NCI-H128 (cell line): ENCODE measurements around the gene CCR2.
"Not testable (repeated sequence)": the region's sequence is repeated elsewhere in the genome, so short reads cannot be mapped to it uniquely, and the experiment has no call there.

ENCODE experiments used
- DNase-seq: peaks from one replicate; lab custom pipeline; 2025; ENCODE audit not compliant: unreplicated experiment; lab: John Stamatoyannopoulos, UW

CCR2 gene

GRCh38 chr3:46353647-46354410 is at the start of gene CCR2:
TSS of gene CCR2 (plus strand) at chr3:46354111. CDS start at chr3:46357528, 3,417 bp downstream.
- no peak for DNase-seq

DNA sequence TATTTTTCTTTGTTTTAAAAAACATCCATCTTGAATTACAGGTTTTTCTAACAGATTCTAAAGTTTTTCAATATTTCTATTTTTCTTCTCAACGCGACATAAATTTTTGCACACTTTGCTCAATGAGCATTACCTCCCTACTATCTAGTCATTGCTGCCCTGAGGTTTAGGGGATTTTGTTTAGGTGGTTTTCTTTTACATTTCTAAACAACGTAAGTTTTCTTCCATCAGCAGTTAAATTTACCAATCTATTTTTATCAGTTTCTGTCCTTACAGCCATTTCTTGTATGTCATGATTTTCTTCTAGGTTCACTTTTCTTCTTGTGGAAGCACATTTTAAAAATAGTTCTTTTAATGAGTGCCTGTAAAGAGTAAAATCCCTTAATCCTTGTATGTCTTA is 49.2 kb upstream of the CCR2 start:
- no peak for DNase-seq

DNA sequence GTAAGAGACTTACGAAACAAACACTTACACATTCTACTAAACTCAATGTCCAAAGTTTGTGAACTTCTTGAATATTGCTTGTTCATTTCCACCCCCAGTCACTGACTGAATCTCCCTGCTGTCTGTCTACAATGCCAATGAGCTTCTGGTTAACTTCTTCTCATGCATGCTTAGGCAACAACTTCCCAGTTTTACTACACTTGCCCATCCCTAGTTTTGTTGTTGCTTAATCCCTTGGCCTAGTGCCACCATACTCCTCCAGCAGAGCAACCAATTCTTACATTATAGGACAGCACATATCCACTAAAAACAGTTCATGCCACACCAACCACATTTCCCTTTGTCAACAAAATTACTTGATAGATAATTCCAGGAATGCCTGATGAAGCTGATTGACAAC is 40.9 kb upstream of the CCR2 start:
- no peak for DNase-seq

DNA sequence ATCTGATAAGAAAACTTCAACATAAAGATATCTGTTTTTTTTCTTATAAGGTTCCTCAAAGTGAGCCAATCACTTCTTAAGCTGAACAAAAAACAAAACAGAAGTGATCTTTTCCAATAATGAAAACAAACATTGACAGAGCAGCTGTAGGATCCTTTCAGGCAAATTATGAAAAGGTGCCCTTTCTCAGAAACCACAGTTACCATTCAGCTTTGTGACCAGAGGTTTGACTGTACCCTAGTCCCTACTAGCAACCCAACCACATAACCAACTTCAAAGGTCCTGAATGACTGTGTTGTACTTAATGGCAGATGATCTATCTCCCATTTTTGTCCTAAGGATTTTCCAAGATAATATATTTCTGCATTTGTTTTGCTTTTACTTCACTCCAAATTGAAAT is 39.4 kb upstream of the CCR2 start:
- DNase-seq: no peak

DNA sequence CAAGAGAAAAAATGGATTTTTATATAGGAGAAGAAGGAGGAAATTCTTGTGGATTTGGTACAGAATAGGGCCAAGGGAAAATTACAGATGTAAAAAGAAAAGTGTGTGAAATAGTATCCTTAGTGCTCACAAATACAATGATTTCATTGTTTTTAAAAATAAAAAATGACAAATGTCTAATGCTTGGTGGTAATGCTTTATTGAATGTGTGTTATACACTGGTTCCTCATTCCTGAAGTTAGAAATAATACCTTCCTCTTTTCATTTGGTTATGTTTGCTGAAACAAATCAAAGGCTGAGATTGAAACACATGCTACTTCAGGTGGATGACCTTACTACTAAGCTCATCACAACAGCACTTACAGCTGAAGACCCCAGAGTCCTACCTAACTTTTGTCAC is 37.7 kb upstream of the CCR2 start:
- no peak for DNase-seq

DNA sequence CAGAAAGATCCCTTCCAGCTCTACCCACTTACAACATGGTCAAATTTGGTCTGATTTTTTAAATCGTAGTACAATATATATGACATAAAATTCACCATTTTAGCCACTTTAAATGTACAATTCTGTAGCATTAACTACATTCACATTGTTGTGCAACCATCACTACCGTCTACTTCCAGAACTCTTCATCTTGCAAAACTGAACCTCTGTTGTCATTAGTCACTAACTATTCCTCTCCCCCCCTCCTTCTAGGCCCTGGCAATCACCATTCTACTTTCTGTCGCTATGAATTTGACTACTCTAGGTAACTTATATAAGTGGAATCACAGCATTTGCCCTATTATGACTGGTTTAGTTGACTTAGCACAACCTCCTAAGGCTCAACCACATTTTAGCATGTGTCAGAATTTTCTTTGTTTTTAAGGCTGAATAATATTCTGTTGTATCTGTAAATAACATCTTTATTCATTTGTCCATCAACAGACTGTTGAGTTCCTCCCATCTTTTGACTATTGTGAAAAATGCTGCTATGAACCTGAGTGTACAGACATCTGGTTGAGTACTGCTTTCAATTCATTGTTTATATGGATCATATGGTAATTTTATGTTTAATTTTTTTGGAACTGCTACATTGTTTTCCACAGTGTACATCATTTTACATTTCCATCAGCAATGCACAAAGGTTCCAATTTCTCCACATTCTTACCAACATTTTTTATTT is 35.5 kb upstream of the CCR2 start:
- DNase-seq: no peak

- DNase-seq: no peak
Measured at GRCh38 chr3:46321461-46322104, 32.3 kb upstream of the CCR2 start.

DNA sequence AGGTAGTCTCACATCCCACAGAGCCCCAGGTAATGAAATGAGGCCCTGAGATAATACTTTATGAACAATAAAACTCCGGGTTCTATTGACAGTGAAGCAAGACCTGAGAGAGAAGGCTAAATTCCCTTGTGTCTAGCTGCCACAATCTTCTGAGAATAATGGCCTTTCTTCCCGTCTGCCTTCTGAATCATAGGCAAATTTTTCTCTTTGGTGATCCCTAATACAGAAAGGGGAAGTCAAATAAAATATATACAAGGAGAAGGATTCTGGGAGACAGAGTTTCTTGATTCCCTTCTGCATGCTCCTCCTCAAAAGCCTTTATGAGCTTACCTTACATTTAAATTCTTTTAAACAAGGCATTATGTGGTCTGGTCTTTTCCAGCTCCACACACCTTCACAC is 29.9 kb upstream of the CCR2 start:
- no peak for DNase-seq

DNA sequence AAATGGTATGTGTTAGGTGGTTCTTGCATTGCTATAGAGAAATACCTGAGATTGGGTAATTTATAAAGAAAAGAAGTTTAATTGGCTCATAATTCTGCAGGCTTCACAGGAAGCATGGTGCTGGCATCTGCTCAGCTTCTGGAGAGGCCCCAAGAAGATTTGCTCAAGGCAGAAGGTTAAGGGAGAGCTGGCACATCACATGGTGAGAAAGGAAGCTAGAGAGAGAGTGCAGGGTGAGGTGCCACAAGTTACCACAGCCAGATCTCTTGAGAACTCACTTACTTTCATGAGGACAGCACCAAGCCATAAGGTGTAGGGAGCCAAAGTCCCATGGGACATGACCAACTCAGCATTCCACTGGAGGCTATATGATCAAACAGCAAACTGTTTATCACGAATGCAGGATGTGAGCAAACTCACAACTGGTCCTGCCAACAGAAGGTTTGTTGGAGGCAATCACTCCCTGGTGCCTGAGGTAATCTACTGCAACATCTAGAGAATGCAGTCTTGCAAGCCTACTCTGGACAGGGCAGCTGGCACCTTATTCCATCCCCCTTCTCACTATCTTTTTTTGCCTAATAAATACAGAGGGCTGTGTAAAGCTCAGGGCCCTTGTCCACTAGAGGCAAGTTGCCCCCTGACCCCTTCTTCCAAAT is 28.1 kb upstream of the CCR2 start:
- no peak for DNase-seq

DNA sequence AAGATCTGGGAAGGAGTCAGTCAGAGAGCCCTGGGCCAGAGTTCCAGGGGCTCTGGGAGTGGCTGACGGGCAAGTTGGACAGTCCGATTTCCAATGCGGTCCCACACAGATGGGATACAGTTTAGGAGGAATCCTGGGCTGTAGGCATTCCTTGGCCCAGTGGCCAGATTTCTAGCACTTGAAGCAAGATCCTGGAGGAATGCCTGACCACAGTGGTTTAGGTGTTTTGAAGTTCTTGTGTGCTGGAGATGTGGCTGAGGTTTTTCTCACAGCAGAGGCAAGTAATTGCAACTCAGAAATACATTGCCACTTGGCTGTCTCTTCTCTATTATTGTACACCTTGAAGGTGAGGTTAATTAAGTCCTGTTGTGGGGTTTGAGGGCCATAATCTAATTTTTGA is 23.2 kb upstream of the CCR2 start:
- DNase-seq: not testable (repeated sequence)

DNA sequence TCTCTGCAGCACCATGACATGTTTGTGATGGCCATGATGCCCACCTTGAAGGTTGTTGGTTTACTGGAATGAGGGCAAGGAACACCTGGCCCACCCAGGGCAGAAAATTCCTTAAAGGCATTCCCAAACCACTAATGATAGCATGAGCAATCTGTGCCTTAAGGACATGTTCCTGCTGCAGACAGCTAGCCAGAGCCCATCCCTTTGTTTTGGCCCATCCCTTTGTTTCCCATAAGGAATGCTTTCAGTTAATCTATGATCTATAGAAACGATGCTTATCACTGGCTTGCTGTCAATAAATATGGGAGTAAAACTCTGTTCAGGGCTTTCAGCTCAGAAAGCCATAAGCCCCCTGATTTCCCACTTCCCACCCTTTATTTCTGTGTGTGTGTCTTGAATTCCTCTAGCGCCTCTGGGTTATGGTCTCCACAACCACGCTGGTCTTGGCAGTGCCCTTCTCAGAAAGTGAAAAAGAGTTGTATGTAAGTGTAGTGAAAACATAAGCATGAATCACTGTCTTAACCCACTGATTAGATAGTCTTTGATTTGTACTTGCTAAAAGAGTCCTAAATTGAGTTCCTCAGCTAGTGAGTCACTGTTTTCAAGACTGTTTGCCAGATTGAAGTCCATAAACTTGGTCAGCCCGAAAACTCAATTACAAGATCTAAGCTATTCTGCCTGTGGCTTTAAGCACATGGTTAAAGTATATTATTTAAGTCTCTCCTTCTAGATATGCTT is 19.0 kb upstream of the CCR2 start:
- no peak for DNase-seq

GRCh38 chr3:46335541-46335940 is 18.4 kb upstream of the CCR2 start:
- DNase-seq: no peak

DNA sequence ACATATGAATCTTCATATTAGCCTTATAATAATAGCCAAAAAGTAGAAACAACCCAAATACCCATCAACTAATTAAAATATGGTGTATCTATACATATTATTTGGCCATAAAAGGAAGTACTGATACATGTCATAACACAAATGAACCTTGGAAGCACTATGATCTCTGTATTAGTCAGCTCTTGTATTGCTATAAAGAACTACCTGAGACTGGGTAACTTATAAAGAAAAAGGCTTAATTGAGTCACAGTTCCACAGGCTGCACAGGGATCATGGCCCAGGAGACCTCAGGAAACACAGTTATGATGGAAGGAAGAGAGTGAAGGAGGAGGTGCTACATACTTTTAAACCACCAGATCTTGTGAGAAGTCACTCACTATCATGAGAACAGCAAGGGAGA is 16.0 kb upstream of the CCR2 start:
- DNase-seq: no peak

- no peak for DNase-seq
Measured at GRCh38 chr3:46338840-46339239, 15.1 kb upstream of the CCR2 start.

- no peak for DNase-seq
Measured at GRCh38 chr3:46344476-46344875, 9.4 kb upstream of the CCR2 start.

- no peak for DNase-seq
Measured at GRCh38 chr3:46348823-46349482, 5.0 kb upstream of the CCR2 start.

DNA sequence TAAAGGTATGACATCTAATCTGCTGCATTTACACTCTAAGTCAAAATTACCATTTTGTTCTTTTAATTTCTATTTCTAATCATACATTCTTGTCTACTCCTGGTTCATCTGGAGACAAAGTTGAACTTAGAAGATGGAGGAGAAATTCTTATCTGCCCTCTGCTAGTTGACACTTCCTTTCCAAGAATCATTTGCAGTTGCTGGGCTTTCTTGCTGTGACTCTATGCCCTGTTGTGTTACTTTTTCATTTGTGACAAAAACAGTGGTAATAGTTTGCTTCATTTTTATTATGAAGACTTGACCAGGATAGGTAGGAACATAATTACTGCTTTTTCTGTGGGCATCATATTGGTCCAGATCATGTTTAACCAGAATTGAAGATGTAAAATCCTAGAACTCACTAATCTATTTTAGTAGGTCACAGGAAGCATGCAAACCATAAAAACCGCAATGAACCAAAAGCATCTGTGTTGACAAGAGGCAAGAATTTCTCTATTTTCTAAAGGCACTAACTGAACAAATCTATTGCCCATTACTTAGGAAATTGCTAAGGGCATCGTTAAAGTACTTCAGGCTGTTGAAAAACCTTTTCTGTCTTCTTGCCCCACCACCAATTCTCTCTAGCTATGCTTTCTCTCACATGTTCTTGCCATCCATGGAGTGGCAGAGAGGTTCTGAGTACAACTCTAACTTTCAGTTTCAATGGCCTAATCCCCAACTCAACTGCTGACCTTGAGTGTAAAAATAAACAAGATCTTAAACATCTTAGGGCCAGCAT is 4.2 kb upstream of the CCR2 start:
- DNase-seq: no peak

GRCh38 chr3:46350262-46350565 is 3.7 kb upstream of the CCR2 start:
- DNase-seq: no peak

DNA sequence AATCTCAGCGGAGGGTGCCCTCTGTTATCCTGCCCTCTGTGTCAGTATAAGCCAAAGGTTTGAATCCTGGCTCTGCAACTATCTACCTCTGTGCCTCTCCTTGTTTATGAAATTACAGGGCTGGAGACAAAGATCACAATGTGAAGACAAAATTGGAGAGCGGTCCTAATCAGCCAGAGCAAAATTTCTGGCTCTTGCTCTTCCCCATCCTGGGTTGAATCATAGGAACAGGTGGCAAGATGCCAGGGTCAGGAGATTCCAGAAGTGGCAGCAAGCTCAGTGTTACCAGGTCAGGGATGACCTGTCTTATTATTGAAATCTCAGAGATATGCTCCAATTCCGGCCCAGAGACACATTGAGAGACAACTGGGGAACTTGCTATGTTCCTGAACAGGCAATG is 2.3 kb upstream of the CCR2 start:
- DNase-seq: no peak

DNA sequence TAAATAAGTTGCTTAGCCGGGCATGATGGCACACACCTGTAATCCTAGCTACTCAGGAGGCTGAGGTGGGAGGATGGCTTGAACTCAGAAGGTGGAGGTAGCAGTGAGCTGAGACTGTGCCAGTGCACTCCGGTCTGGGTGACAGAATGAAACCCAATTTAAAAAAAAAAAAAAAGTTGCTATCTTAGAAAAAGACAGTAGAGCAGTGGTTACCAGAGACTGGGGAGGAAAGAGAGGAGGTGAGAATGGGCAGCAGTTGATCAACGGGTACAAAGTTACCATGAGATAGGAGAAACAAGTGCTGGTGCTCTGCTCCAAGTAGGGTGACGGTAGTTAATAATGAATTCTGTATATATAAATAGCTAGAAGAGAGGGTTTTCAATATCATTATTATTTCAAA is 821 bp upstream of the CCR2 start:
- no peak for DNase-seq
